Measurements from ENCODE around the gene STK32A.

GRCh38 chr5:147413266-147413665, 178.4 kb downstream of the STK32A start:
- TF ChIP-seq POLR2AphosphoS5 (IDR thresholded peaks at IDR 0.05; ENCODE audit: low read depth), result no peak
- TF ChIP-seq, protein P1, sequence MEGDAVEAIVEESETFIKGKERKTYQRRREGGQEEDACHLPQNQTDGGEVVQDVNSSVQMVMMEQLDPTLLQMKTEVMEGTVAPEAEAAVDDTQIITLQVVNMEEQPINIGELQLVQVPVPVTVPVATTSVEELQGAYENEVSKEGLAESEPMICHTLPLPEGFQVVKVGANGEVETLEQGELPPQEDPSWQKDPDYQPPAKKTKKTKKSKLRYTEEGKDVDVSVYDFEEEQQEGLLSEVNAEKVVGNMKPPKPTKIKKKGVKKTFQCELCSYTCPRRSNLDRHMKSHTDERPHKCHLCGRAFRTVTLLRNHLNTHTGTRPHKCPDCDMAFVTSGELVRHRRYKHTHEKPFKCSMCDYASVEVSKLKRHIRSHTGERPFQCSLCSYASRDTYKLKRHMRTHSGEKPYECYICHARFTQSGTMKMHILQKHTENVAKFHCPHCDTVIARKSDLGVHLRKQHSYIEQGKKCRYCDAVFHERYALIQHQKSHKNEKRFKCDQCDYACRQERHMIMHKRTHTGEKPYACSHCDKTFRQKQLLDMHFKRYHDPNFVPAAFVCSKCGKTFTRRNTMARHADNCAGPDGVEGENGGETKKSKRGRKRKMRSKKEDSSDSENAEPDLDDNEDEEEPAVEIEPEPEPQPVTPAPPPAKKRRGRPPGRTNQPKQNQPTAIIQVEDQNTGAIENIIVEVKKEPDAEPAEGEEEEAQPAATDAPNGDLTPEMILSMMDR (conservative IDR thresholded peaks at IDR 0.05; ENCODE audit: low read depth in 2 of 2), result no peak
- TF ChIP-seq EZH2 (IDR thresholded peaks at IDR 0.05; ENCODE audit: low read depth, unreplicated experiment), result no peak
- TF ChIP-seq, protein P2, sequence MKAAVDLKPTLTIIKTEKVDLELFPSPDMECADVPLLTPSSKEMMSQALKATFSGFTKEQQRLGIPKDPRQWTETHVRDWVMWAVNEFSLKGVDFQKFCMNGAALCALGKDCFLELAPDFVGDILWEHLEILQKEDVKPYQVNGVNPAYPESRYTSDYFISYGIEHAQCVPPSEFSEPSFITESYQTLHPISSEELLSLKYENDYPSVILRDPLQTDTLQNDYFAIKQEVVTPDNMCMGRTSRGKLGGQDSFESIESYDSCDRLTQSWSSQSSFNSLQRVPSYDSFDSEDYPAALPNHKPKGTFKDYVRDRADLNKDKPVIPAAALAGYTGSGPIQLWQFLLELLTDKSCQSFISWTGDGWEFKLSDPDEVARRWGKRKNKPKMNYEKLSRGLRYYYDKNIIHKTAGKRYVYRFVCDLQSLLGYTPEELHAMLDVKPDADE (IDR thresholded peaks at IDR 0.05), result no peak
- no peak for TF ChIP-seq REST (IDR thresholded peaks at IDR 0.05; ENCODE audit: unreplicated experiment)
- no peak for TF ChIP-seq EZH2phosphoT487 (IDR thresholded peaks at IDR 0.05; ENCODE audit: unreplicated experiment)
- no peak for TF ChIP-seq CREB1 (CRISPR knock-in tag; IDR thresholded peaks at IDR 0.05; ENCODE audit: low read depth)
- no peak for TF ChIP-seq ZNF114 (CRISPR knock-in tag; IDR thresholded peaks at IDR 0.05)
